ENCODE results near the gene NSFL1C.
"Not testable (repeated sequence)": the region's sequence is repeated elsewhere in the genome, so short reads cannot be mapped to it uniquely, and the experiment has no call there.

The NSFL1C gene

DNA sequence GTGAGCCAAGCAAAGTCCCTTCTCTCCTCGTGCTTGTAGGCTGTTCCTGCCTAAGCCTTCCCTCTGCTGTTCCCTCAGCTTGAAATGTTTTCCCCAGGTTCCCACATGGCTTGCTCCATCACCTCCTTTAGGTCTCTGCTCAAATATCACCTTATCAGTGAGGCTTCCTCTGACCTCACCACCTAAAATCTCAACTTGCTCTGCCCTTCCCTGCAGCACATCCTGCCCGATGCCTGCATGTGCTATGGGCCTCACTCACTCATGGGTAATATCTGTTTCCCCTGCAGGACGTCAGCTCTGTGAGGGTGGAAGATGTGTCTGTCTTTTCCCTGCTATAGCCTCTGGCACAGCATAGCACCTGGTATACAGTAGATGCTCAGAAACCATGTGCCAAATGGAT lies 43.9 kb downstream of the NSFL1C start:
- DNase-seq, result no peak

DNA sequence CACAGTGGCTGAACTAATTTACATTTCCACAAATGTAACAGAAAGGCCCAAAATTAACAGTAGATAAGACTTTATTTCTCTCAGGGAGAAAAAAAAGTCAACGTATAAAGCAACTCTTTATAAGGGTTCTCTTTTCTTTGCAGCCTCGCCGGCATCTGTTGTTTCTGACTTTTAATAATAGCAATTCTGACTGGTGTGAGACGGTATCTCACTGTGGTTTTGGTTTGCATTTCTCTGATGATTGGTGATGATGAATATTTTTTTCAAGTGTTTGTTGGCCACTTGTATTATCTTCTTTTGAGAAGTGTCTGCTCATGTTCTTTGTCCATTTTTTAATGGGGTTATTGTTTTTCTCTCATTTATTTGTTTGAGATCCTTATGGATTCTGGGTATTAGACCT lies 46.6 kb downstream of the NSFL1C start:
- DNase-seq, result no peak

DNA sequence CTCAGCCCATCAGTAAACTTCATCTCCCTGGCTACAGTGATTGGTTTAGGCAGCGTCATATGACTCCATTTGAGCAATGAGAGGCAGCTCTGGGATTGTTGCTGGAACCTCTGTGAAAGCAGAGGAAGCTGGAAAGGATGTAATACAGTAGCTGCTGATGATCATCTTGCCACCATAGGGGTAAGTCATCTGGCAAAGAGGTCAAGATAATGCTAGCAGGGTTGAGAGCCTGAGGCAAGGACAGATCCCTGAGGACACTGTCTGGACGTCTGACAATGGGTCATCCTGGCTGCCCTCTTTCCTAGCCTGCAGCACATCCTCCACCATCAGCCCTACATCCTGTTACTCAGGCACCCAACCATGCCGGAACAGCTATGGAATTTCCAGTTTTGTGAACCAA lies 48.3 kb downstream of the NSFL1C start:
- DNase-seq, result no peak

DNA sequence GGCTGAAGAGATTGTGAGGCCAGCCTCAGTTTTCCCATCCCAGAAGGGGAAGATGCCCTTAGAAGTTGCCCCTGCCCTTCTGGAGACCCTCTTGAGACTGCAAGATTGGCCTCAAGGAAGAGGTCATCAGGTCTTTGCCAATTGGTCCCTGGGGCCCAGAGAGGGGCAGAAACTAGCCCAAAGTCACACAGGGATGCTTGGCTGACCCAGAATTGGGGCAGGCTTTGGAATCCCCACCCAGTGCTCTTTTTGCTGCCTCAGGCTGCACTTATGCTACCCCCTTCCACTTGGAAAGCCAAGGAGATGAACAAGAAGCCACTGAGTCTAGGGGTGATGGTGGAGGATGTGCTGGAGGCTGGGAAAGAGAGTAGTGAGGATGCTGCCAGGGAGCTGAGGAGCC lies 48.9 kb downstream of the NSFL1C start:
- no peak for DNase-seq

DNA sequence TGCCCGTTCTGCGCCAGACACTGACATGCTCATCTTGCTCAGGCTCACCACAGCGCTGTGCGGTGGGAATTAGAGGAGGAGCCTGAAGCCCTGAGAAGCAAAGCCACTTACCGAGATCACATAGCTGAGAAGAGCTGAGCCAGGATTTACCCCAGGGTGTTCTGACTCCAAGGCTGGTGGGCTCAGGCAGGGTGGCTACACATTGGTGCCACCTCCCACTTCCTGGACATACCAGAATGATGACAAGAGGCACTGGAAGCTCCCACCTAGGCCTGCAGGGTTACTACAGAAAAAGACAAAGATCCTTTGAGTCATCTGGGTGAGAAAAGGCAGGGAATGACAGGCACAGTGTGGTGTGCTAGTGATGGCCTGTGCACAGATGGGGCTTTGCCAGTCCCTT lies 49.4 kb downstream of the NSFL1C start:
- DNase-seq, result no peak

DNA sequence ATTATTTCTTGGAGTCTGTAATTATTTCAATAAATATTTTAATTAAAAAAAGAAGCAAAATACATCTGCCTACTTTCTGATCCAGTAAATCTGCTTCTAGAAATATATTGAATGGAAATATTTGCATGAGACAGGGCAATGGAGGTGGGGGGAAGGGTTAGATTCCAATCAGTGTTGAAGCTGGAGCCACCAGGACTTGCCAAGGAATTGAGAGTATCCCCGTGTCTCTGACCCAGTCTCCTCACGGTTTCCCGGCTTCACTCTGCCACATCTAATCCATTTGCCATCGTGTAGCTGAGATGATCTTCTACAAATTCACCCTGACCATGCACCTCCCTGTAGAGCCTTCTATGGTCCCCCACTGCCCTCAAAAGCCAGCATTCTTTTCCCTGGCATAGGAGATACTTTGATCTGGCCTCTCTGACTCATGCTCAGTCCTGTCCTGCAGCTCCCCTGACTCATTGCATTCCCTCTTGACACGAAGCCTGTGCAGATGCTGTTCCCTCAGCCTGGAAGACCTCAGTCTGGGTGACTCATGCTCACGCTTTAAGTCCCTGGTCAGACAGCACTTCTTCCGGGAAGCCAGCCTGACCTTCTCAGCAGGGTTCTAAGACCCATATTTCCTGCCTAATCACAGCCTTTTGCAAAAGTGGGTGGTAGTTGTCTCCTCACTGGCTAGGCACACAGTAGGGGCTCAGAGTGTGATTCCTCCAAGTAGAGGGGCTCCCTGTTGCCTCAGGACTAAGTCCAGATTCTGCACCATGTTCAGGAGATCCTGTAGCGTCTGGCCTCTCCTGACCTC lies 50.8 kb downstream of the NSFL1C start:
- no peak for DNase-seq

DNA sequence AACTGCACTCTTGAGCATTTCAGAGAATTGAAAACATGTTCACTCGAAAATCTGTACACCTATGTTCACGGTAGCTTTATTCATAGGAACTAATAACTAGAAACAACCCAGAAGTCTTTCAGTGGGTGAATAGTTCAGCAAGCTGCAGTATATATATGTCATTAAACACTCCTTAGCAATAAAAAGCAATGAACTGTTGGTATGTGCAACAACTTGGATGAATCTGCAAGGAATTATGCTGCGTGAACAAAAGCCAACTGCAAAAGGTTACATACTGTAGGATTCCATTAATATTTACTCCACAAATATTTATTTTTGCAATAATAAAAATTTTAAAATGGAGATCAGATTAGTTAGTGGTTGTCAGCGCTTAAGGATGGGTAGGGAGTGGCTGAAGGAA lies 51.7 kb downstream of the NSFL1C start:
- no peak for DNase-seq

DNA sequence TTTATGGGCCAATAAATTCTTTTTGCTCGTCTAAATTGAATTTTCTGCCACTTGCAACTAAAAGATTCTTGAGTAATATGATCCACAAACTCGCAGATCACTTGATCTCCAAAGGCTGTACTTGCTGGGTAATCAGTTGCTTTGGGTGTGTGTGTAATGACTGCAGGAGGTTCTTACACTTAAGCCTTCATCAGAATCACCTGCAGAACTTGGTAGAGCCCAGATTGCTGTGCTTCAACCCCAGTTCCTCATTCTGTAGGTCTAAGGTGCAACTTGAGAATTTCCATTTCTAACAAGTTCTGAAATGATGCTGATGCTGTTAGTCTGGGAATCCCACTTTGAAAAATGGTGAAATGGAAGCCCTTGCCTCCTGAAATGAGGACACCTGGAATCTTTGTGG lies 60.8 kb downstream of the NSFL1C start:
- DNase-seq, result no peak

DNA sequence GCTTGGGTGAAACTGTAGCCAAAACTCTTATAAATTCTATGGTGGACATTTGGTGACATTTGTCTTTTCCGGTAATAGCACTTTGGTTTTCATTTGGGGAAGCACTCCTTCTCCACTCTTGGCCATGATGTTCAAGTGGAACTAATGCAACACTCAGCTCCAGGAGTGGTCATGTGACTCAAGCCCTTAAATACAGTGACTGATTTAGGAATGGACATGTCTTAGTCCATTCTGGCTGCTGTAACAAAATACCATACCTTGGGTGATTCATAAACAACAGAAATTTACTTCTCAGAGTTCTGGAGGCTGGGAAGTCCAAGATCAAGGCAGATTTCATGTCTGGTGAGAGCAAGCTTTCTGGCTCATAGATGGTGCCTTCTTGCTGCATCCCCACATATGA lies 63.0 kb downstream of the NSFL1C start:
- no peak for DNase-seq

DNA sequence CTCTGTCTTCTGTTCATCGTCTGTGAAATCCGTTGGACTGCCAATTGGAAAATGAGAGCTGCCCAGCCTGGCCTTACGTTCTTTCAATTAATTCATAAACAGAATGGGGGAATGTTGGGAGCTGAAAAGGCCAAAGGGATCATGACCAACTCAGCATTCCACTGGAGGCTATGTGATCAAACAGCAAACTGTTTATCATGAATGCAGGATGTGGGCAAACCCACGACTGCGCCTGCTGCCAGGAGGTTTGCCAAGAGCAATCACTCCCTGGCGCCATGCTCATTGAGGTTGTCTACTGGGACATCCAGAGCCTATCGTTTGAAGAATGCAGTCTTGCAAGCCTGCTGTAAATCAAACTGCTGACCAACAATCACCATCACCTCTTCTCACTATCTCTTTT lies 64.5 kb downstream of the NSFL1C start:
- no peak for DNase-seq

DNA sequence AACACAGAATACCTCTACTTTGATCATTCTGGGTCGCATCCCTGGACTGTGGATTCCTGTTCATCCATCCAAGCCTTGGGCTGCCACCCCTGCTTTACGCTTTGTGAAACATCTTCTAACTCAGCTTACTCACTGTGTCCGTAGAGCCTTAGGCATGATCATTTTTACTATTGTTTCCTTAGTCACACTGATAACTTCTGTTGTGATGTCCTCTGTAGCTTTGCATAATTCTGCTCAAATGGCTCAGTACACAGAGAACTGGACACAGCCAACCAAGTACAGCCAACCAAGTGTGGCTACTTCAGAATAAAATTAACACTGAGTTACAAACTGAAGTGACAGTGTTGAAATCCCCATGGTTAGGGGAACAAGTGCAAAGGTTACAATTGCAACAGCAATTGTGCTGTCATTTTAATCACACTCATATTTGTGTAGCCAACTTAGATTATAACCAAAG lies 65.2 kb downstream of the NSFL1C start:
- DNase-seq, result no peak

DNA sequence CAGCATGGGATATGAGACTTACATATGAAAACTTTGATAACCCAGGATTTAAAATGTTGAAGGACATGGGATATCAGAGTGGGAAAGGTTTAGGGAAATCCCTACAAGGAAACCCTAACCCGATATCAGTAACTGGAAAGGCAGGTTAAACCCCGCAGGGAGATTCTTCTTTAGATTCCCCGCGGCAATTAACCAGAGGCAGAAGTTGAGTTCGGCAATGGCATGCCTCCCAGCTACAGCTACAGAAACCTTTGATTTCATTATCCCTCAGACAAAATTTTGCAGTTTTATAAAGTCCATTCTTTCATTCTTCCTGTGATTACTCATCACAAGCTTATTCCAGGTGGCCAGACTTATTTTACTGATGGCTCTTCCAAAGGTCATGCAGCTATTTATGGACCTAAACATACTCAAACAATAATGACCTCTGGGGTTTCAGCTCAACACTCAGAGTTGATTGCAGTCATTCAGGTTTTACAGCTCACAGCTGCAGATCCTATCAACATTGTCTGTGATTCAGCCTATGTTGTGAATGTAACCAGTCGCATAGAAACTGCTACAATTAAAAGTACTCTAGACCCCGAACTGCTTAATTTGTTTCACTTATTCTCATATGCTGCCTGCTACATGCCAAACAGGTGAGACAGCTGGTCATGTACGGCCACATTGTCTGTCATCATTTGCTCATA lies 66.8 kb downstream of the NSFL1C start:
- not testable (repeated sequence) for DNase-seq

DNA sequence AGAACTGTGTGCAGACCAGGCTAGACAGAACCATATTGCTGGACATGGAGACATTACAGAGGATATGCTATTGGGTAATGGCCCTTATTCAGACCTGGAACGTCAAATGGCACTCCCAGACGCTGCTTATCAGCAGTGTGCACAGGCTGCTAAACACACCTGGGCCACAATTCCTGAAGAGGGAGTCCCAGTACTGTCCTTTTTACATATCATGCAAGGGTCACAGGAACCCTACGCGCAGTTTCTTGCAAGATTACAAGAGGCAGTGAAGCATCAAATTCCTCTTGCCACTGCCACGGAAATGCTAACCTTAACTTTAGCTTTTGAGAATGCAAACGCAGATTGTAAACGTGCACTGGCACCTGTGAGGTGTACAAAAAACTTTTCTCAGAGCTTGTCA lies 68.5 kb downstream of the NSFL1C start:
- DNase-seq, result not testable (repeated sequence)

DNA sequence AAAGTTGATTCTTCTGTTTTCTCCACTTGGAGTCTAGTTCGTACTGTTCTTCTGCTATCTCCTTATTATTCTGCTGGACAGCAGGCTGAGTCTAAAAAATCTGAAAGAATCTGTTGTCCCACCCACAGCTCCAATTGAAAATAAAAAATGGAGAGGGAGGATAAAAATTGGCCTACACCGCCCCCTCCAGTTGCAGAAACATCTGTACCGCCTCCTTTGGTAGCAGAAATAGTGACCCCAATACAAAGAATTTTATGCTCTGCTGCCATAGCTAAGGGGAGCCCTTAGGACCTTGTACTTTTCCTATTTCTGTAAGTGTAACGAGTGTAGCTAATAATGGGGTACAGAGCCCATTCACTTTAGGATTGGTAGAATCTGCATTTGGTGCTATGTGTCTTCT lies 68.9 kb downstream of the NSFL1C start:
- DNase-seq, result no peak

DNA sequence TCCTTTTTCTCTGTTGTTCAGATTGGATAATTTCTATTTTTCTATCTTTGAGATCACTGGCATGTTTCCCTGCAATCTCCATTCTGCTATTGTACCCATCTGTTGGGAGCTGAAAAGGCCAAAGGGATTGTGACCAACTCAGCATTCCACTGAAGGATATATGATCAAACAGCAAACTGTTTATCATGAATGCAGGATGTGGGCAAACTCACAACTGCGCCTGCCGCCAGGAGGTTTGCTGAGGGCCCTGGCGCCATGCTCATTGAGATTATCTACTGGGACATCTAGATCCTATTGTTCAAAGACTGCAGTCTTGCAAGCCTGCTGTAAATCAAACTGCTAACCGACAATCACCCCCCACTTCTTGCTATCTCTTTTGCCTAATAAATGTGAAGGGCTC lies 69.9 kb downstream of the NSFL1C start:
- no peak for DNase-seq

DNA sequence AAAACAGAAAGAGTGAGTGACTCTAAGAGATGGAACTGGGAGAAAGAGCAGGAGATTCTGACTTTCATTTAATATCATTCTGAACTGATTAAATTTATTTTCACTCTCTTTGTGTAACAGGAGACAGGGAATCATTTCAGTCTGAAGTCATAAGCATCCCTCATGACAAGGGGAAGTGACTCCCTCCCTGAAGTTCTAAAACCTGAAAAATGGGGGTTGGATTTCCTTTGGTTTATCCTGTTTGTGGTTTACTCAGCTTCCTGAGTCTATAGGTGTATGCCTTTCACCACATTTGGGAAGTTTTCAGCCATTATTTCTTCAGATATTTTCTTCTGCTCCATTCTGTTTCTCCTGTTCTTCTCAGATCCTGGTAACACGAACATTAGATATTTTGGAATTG lies 70.4 kb downstream of the NSFL1C start:
- DNase-seq, result no peak

DNA sequence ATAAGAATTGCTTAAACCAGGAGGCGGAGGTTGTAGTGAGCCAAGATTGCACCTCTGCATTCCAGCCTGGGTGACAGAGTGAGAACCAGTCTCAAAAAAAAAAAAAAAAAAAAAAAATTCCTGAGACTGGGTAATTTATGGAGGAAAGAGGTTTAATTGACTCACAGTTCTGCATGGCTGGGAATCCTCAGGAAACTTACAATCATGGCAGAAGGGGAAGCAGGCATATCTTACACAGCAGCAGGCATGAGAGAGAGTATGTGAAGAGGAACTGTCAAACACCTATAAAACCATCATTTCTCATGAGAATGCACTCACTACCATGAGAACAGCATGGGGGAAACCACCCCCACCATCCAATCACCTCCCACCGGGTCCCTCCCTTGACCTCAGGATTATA lies 72.0 kb downstream of the NSFL1C start:
- no peak for DNase-seq

DNA sequence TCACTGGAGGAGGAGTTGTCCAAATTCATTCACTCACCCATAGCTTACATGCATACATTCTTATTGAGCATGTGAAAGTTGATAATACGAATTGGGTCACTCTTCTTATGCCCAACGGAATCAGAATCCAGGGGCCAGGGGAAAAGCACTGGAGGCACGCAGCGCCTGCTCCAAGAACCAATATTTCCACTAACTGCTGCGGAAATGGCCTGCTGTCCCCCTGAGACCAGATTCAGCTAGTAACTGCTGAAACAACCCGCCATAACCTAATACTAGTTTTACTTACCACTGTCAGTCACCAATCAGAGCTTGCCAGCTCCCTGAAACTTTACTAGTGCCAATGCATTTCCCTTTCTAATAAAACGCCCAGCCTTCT lies 73.2 kb downstream of the NSFL1C start:
- DNase-seq, result no peak

DNA sequence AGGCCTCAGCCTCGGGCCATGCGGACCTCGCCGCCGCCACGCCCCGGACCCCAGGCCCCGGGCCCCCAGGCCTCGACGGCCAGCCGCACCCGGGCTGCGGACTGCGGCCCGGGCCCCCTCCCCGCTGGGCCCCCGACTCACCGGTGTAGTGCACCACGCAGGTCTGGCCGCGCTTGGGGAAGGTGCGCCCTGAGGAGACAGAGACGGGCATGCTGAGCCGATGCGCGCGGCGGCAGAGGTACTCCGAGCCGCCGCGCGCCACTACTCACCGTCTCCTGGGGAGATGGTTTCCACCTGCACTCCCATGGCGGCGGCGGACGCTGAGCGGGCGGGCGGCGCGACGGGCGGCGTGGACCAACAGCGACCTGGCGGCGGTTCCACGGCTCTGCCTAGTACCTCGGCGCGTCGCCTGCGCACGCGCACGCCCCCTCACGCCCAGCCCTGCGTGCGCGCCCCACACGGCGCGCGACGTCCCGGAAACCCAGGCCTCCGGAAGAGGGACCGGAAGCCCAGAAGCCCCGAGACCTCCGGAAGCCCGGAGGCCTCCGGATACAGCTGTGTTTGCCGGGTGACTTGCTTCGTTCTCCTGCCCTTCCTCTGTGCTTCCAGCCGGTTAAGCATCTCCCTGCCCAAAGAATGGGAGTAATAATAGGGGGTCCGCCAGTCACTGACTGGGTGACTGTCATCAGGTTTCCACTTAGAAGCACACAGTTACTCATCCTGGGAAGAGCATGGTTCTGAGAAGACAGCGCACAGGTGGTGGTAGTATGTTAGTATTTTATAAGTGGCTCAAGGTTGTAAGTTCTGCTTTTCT lies 73.7 kb downstream of the NSFL1C start, which contains the start of gene FKBP1A:
Gene FKBP1A, minus strand, starts transcription at position 362 of the 814 bp plus-strand sequence. Its CDS starts 56 bp downstream, at position 306.
- peak; percentile 86 for DNase-seq

DNA sequence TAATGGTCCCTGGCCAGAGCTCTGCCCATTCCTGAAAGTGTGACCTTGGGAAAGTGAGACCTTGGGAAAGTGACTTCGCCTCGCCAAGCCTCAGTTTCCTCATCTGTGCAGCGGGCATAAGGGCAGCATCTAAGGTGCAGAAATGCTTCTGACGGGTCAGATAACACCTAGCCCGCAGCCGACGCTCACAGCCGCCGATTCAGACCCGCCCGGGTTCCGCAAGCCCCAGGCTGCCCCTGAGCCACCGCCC lies 74.3 kb downstream of the NSFL1C start:
- DNase-seq, result no peak

Data from stimulated activated CD4-positive, alpha-beta T cell treated with anti-CD3 and anti-CD28 coated beads, Interleukin-12 subunit alpha, Interleukin-12 subunit beta, amount 100 ng/mL, for 4 hours (primary cell).